ENCODE data around the gene CA12.

Gene CA12

DNA sequence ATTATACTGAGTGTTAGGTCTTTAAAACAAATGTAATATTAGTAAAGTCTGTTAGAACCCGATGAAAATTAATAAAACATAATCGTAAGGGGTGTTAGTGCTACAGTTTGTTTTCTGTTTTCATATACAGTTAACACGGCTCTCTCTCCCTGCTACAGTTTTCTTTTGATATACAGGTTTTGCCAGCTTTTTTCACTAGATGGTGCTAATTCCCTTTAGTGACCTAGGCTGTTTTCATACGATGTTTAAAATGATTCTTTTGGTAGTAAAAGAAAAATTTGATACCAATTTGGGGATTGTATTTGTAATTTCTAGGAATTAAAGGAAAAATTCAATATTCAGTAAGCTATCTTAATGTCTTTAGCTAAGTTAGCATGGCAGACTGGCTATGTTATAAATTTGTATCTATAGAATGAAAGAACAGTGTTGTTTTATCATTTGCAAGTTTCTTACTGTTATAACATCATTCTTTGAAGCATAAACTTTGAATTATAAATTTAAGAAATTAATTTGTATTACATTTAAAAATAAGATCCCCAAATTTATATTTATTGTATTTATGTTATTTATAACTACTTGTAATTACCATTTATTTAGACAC is 92.8 kb downstream of the CA12 start:
- ATAC-seq: peak; percentile 84
- TF ChIP-seq POU6F1 (CRISPR knock-in tag; IDR thresholded peaks at IDR 0.05; ENCODE audit: borderline replicate concordance, low read depth) (no peak), PATZ1 (CRISPR knock-in tag; IDR thresholded peaks at IDR 0.05; ENCODE audit: borderline replicate concordance) (no peak), CSDC2 (CRISPR knock-in tag; IDR thresholded peaks at IDR 0.05) (no peak), ZFP3 (CRISPR knock-in tag; IDR thresholded peaks at IDR 0.05) (no peak)

DNA sequence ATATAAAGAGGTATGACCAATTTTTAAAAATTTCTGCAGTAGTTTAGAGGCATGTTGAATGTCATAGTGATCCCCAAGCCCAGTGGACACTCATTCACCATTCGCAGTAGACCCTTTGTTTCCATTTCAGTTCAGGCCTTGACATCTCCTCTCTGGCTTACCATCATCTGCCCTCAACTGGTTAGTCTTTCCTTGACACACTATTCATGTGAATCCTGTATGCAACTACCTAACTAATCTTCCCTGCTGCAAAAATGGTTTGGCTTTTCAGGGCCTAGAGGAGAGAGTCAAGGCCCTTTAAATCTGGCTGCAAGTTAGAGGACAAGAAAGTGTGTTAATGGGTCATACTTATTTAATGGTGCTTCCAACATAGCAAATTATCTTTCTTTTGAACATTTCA is 93.3 kb downstream of the CA12 start:
- peak; percentile 44; the same call in 2 of the 3 replicates for ATAC-seq

DNA sequence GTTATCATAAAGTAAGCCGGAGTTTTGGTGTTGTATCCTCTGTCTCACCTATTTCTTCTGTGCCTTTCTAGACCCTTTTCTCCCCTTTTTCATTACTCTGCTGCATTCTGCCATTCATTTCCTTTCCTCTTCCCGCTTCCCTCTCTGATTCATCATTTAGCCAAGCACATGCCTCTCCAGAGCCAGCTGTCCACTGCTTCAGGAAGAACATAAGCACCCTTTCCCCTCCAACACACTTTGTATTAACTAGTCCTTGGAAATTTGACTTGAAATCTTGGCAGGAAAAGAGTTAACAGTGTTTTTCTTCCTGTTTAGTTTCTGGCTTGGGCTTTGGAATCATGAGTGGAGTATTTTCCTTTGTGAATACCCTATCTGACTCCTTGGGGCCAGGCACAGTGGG is 94.5 kb downstream of the CA12 start:
- no peak for TF ChIP-seq SNAI2 (CRISPR knock-in tag; IDR thresholded peaks at IDR 0.05)
- no peak for TF ChIP-seq ZNF565 (CRISPR knock-in tag; conservative IDR thresholded peaks at IDR 0.05; ENCODE audit: low read depth)
- TF ChIP-seq CSDC2 (CRISPR knock-in tag; IDR thresholded peaks at IDR 0.05): no peak
- no peak for ATAC-seq

More for the DNA sequence above, 93.3 kb downstream of the CA12 start:
- TF ChIP-seq ZNF565 (CRISPR knock-in tag; conservative IDR thresholded peaks at IDR 0.05; ENCODE audit: low read depth): no peak
- TF ChIP-seq, protein P1, sequence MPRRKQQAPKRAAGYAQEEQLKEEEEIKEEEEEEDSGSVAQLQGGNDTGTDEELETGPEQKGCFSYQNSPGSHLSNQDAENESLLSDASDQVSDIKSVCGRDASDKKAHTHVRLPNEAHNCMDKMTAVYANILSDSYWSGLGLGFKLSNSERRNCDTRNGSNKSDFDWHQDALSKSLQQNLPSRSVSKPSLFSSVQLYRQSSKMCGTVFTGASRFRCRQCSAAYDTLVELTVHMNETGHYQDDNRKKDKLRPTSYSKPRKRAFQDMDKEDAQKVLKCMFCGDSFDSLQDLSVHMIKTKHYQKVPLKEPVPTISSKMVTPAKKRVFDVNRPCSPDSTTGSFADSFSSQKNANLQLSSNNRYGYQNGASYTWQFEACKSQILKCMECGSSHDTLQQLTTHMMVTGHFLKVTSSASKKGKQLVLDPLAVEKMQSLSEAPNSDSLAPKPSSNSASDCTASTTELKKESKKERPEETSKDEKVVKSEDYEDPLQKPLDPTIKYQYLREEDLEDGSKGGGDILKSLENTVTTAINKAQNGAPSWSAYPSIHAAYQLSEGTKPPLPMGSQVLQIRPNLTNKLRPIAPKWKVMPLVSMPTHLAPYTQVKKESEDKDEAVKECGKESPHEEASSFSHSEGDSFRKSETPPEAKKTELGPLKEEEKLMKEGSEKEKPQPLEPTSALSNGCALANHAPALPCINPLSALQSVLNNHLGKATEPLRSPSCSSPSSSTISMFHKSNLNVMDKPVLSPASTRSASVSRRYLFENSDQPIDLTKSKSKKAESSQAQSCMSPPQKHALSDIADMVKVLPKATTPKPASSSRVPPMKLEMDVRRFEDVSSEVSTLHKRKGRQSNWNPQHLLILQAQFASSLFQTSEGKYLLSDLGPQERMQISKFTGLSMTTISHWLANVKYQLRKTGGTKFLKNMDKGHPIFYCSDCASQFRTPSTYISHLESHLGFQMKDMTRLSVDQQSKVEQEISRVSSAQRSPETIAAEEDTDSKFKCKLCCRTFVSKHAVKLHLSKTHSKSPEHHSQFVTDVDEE (CRISPR knock-in tag; IDR thresholded peaks at IDR 0.05): no peak
- no peak for TF ChIP-seq ZNF70 (CRISPR knock-in tag; IDR thresholded peaks at IDR 0.05)
- no peak for TF ChIP-seq ZFP30 (CRISPR knock-in tag; IDR thresholded peaks at IDR 0.05)
- TF ChIP-seq PPARA (CRISPR knock-in tag; IDR thresholded peaks at IDR 0.05; ENCODE audit: borderline replicate concordance): no peak
- no peak for TF ChIP-seq ESRRG (CRISPR knock-in tag; IDR thresholded peaks at IDR 0.05)
- no peak for TF ChIP-seq CSDC2 (CRISPR knock-in tag; IDR thresholded peaks at IDR 0.05)
- TF ChIP-seq ARNTL (CRISPR knock-in tag; IDR thresholded peaks at IDR 0.05; ENCODE audit: borderline replicate concordance, low read depth): no peak

- ATAC-seq: no peak
- TF ChIP-seq, protein P1 (CRISPR knock-in tag; IDR thresholded peaks at IDR 0.05): no peak
- TF ChIP-seq SNAI2 (CRISPR knock-in tag; IDR thresholded peaks at IDR 0.05) (no peak), ZNF8 (CRISPR knock-in tag; IDR thresholded peaks at IDR 0.05) (no peak), ARNTL (CRISPR knock-in tag; IDR thresholded peaks at IDR 0.05; ENCODE audit: borderline replicate concordance, low read depth) (no peak), RARB (CRISPR knock-in tag; IDR thresholded peaks at IDR 0.05) (no peak), GLIS3 (CRISPR knock-in tag; IDR thresholded peaks at IDR 0.05) (no peak), ZNF70 (CRISPR knock-in tag; IDR thresholded peaks at IDR 0.05) (no peak), CSDC2 (CRISPR knock-in tag; IDR thresholded peaks at IDR 0.05) (no peak), CSRNP3 (CRISPR knock-in tag; IDR thresholded peaks at IDR 0.05) (no peak), PPARA (CRISPR knock-in tag; IDR thresholded peaks at IDR 0.05; ENCODE audit: borderline replicate concordance) (no peak), PATZ1 (CRISPR knock-in tag; IDR thresholded peaks at IDR 0.05; ENCODE audit: borderline replicate concordance) (no peak), ISL1 (CRISPR knock-in tag; IDR thresholded peaks at IDR 0.05) (no peak)
These were observed 97.3 kb downstream of the CA12 start for GRCh38 chr15:63284335-63284734.
